BE2C (cell line): Measurements from ENCODE around the gene DNALI1.
"Not testable (repeated sequence)": the region's sequence is repeated elsewhere in the genome, so short reads cannot be mapped to it uniquely, and the experiment has no call there.

ENCODE experiments used
- DNase-seq: peaks from one replicate; pipeline ENCODE4 v3.0.0-alpha.2; 2020
- H3K27me3 ChIP-seq: fragments of 250-450 bp; sonication (Bioruptor Pico); 2 replicates; pipeline ENCODE4 v1.5.1; 2020; ENCODE audit warnings: mild to moderate bottlenecking
- H3K36me3 ChIP-seq: fragments of 250-450 bp; sonication (Bioruptor Pico); 2 replicates; pipeline ENCODE4 v1.5.1; 2020; ENCODE audit warnings: mild to moderate bottlenecking
- H3K4me1 ChIP-seq: fragments of 250-450 bp; sonication (Bioruptor Pico); 2 replicates; pipeline ENCODE4 v1.5.1; 2020
- H3K4me3 ChIP-seq: 2 replicates; pipeline ENCODE4 v1.5.1; 2011; ENCODE audit warnings: low read depth, low read length
- H3K9me3 ChIP-seq: fragments of 250-450 bp; sonication (Bioruptor Pico); 2 replicates; pipeline ENCODE4 v1.5.1; 2020
- TF ChIP-seq, protein P1 (sequence below): IDR thresholded peaks from 2 replicates; pipeline ENCODE4 v1.5.1; 2012; ENCODE audit warnings: mild to moderate bottlenecking, low read depth, low read length

Gene DNALI1

GRCh38 chr1:37557402-37557801 lies 662 bp downstream of the DNALI1 start:
- H3K4me3 ChIP-seq: no peak overlapping the region
- H3K27me3 ChIP-seq: no peaks in the 10 kb centered on the region
- H3K9me3 ChIP-seq: no peaks in the 10 kb centered on the region
- no peaks in the 10 kb centered on the region for H3K4me1 ChIP-seq
- DNase-seq: no peak
- TF ChIP-seq, protein P1, sequence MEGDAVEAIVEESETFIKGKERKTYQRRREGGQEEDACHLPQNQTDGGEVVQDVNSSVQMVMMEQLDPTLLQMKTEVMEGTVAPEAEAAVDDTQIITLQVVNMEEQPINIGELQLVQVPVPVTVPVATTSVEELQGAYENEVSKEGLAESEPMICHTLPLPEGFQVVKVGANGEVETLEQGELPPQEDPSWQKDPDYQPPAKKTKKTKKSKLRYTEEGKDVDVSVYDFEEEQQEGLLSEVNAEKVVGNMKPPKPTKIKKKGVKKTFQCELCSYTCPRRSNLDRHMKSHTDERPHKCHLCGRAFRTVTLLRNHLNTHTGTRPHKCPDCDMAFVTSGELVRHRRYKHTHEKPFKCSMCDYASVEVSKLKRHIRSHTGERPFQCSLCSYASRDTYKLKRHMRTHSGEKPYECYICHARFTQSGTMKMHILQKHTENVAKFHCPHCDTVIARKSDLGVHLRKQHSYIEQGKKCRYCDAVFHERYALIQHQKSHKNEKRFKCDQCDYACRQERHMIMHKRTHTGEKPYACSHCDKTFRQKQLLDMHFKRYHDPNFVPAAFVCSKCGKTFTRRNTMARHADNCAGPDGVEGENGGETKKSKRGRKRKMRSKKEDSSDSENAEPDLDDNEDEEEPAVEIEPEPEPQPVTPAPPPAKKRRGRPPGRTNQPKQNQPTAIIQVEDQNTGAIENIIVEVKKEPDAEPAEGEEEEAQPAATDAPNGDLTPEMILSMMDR: no peak
- H3K36me3 ChIP-seq: no peaks in the 10 kb centered on the region

- Histone ChIP-seq H3K36me3 (no peaks in the 10 kb centered on the region), H3K9me3 (no peaks in the 10 kb centered on the region), H3K4me1 (no peaks in the 10 kb centered on the region), H3K4me3 (no peak overlapping the region), H3K27me3 (no peaks in the 10 kb centered on the region)
- TF ChIP-seq, protein P1: no peak
- no peak for DNase-seq
Measured at GRCh38 chr1:37558411-37558810, 1.7 kb downstream of the DNALI1 start.

DNA sequence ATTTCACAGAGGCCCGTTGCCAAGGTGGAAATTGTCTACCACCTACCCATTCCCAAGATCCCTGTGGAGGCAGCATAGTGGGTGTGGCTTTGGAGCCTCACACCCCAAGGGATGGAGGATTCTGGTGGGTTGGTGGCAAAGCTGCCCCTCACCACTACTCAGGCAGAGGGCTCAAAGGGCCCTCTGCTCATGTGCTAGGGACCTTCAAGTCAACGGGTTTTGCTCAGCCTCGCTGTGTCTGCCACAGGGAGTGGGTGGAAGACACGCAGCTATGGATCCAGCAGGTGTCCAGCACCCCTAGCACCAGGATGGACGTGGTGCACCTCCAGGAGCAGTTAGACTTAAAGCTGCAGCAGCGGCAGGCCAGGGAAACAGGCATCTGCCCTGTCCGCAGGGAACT lies 2.3 kb downstream of the DNALI1 start:
- TF ChIP-seq, protein P1: no peak
- Histone ChIP-seq H3K4me3 (no peak overlapping the region), H3K9me3 (no peaks in the 10 kb centered on the region), H3K4me1 (no peaks in the 10 kb centered on the region), H3K27me3 (no peaks in the 10 kb centered on the region), H3K36me3 (no peaks in the 10 kb centered on the region)
- DNase-seq: no peak

DNA sequence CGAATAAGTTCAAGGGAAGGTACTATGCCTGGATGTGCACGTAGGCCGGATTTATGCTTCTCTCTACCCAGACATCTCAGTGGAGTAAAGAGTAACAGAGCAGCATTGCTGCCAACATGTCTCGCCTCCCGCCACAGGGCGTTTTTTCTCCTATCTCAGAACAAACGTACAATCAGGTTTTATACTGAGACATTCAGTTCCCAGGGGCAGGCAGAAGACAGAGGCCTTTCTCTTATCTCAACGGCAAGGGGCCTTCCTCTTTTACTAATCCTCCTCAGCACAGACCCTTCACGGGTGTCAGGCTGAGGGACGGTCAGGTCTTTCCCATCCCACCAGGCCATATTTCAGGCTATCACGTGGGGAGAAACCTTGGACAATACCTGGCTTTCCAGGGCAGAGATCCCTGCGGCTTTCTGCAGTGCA lies 3.2 kb downstream of the DNALI1 start:
- H3K4me1 ChIP-seq, H3K27me3 ChIP-seq, H3K9me3 ChIP-seq, H3K4me3 ChIP-seq, DNase-seq, H3K36me3 ChIP-seq: not testable (repeated sequence)

GRCh38 chr1:37560401-37561132 lies 3.8 kb downstream of the DNALI1 start:
- Histone ChIP-seq H3K4me1 (no peaks in the 10 kb centered on the region), H3K4me3 (no peak overlapping the region), H3K27me3 (no peaks in the 10 kb centered on the region), H3K9me3 (no peaks in the 10 kb centered on the region), H3K36me3 (no peaks in the 10 kb centered on the region)
- no peak for DNase-seq
- TF ChIP-seq, protein P1: no peak

DNA sequence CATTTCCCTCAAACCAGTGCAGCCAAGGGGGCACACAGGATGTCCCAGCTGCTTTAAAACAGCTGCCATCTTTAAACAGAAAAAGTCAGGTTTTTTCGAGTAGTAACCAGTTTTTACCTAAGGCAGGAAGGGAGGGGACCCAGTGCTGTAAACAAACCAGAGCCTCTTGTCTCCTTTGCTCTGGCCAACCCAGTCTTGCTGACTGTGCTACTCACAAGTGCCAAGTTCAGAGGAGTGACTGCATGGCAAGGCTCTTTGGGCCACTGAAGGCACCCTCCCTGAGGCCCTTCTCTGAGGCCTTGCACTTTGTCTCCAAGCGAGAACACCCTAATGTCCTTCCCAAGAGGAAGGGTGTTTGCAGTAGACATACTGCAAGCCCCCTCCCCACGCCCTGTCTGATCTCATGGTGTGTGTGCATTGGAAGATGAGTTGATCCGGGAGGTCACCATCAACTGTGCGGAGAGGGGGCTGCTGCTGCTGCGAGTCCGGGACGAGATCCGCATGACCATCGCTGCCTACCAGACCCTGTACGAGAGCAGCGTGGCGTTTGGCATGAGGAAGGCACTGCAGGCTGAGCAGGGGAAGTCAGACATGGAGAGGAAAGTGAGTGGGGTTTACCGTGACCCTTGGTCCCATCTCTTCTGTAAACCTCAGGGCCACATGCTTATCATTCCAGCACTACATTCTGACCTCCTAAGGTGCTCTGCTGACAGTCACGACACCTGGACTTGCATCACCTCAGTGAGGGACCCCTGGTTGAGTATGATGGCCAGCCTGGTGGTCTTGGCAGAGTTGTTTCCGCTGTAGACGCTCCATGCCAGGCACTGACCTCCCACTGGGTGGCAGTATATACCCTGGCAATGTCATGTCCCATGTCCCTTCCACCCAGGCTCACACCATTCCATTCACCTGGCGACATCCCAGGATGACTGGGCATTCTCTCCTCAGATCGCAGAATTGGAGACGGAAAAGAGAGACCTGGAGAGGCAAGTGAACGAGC lies 4.7 kb downstream of the DNALI1 start:
- Histone ChIP-seq H3K9me3 (no peaks in the 10 kb centered on the region), H3K4me1 (no peaks in the 10 kb centered on the region), H3K4me3 (no peak overlapping the region), H3K27me3 (no peaks in the 10 kb centered on the region), H3K36me3 (no peaks in the 10 kb centered on the region; the same call in 1 of the 2 replicates)
- TF ChIP-seq, protein P1: peak; percentile 73
- DNase-seq: peak; percentile 61
